Left cardiac atrium (tissue), 4 donors: ENCODE measurements around the gene IGFBP2. TPM values are rescaled to one million over a fixed set of nuclear protein-coding genes. Genes with fewer than 3 reads are reported as not detected.
A peak's percentile ranks its signal among the peaks of the same experiment; 100 is the strongest.

Source experiments
- ATAC-seq, 2 donors: fragments of 200-7000 bp; cut with Tn5 transposase; one replicate each; pipeline ENCODE4 v1.9.1; 2020; ENCODE audit warnings: mild to moderate bottlenecking in 2 of 2, moderate library complexity in 2 of 2
- DNase-seq: peaks from one replicate; pipeline ENCODE4 v3.0.0-alpha.2; 2020
- intact Hi-C, 2 donors: fragments of 100-400 bp; cut with DNase I; formaldehyde crosslinking; loops; one replicate each; pipeline versions ENCODE4 v1.14.1 to v1.15.1; 2022 to 2023
- total RNA-seq, 2 donors: library from RNA; stranded (reverse); fragmentation: NEBNext Ultra II Directional; extraction: Animal tissue kit (Norgen Biotek cat#: 25700); gene quantifications; one replicate each; pipeline ENCODE4 v1.2.1, GENCODE V29; 2021
- donor health status: DM: no; HTN: yes; CAD: no.
- donor health status: DM: no; HTN: yes; CAD: no; lungs with severe emphysema.
- donor health status: DM: yes; HTN: yes; CAD: no.
- donor health status: Dilated cardiomyopathy.

Gene IGFBP2
- total RNA-seq, 2 donors from 2014 or later, result 91.7 to 185 TPM

DNA sequence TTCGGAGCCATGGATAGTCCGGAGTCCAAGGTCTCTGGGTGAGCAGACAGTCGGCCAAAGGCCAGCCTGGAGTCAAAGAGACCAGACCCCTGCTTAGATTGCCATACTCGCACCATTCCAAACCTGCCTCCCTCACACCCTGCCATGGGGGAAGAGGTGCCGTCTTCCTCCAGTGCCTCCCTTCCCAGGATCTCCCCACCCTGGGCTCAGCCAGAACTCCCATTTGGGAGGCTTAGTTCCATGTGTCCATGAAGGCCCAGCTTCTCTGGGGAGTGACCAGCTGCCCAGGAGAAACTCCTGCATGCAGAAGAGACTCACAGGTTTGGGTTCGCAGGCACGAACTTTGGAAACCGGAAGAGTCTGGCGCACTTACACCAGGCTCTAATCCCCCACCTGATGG lies 40.4 kb downstream of the IGFBP2 start:
- intact Hi-C loops, result no loop called here
- DNase-seq (no peak), ATAC-seq (no peak)

DNA sequence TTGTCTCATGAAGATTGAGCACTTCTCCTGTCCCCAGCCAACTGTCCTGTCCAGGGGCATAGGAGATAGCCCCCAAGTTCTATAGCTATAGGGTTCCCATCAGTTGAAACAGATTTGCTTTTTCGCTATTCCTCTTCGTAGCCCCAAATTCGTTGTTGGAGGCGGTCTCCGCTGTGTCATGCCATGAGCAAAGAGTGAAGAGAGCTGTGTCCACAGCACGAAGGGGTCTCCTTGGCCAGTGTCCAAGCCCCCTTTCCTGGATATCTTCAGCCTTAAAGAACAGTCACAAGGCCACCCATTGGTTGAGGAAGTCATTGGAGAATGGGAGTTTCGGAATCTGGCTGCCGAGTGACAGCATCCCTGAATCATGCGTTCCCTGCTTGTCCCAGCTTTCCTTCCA lies 41.2 kb downstream of the IGFBP2 start:
- DNase-seq (no peak), ATAC-seq (no peak)
- intact Hi-C loops, result no loop called here

DNA sequence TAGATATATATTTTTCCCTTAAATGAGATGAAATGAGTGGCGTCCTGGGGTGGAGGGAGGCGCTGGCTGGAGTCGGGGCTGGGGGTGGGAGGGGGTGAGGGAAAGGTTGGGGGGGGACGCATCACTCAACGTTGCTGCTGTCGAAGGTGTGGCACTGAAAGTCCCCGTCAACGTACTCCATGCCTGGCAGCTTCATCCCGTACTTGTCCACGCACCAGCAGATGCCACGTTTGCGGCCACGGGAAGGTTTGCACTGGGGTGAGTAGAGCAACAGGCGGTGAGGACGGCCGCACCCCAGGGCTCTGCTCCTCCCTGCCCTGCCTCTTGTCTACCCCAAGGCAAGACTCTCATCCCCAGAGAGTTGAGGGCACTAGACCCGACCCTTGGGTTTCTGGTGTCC lies 43.4 kb downstream of the IGFBP2 start:
- intact Hi-C loops, result loop anchor here in 1 of 2 donors (5.0 kb wide), 1 partner anchor 1036 kb away; no protein-coding TSS in a partner anchor
- no peak for DNase-seq
- no peak for ATAC-seq

- DNase-seq, result peak; percentile 12
- intact Hi-C loops, result loop anchor here in 1 of 2 donors (5.0 kb wide), 1 partner anchor 1035 kb away; no protein-coding TSS in a partner anchor
- no peak for ATAC-seq
These were observed 44.3 kb downstream of the IGFBP2 start for GRCh38 chr2:216677439-216678097.

- ATAC-seq, result no peak
- peak; percentile 14 for DNase-seq
- intact Hi-C loops, result loop anchor here in 1 of 2 donors (5.0 kb wide), 1 partner anchor 1034 kb away; no protein-coding TSS in a partner anchor
These were observed 44.9 kb downstream of the IGFBP2 start for GRCh38 chr2:216678098-216678465.

GRCh38 chr2:216678813-216679657 lies 45.8 kb downstream of the IGFBP2 start:
- intact Hi-C loops, result loop anchor here in 1 of 2 donors (5.0 kb wide), 1 partner anchor 1033 kb away; no protein-coding TSS in a partner anchor
- ATAC-seq (no peak), DNase-seq (peak; percentile 11)

DNA sequence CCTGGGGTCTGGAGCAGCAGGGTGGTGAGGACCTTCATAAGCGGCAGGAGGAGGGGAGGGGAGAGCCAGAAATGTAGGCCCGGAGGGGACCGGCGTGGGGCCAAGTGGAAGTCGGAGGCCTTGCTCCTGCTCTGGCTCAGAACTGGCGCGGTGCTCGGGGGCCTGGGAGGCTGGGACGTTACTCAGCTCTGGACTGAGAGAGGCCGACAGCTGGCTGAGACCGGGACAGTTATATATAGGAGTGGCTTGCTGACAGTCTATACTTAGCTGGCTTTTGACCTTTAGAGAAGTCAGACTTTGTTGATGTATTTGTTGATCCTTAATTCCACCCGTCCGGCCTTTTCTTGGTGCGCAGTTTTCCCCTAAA lies 46.4 kb downstream of the IGFBP2 start:
- peak; percentile 74 for DNase-seq
- intact Hi-C loops, result loop anchor here (5.0 kb wide), 2 partner anchors 833 to 1033 kb away; no protein-coding TSS in a partner anchor

DNA sequence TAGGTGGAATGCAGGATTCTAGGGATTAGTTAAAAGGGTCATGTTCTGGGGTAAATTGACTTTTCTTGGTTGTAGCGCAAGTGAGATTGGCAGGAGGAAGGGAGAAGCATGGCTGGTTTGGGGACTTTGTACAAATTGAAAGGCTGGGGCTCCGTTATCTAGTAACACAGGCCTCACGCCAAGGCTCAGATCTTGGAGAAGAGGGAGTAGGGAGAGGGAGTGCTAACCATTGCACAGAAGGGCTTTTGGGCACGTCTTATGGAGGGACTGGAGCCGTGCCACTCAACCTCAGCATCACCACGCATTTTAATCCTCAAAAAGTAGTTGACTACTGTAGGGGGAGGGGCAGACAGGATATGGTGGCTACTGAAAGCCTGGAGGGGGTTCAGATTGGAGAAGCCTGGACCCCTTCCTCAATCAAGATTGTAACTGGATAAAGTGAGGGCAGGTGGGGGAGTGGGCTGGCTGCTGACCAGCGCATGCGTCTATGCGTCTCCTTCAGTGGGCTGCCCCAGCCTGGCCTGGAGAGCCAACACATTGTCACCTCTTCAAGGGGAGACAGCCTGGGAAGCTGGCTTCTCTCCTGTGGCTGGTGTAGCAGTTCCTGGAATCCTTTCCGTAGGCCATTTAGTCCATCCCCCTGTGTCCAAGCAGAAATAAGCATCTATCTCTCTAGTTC lies 47.9 kb downstream of the IGFBP2 start:
- intact Hi-C loops, result loop anchor here (5.0 kb wide), 1 partner anchor 831 kb away; no protein-coding TSS in a partner anchor
- DNase-seq (no peak), ATAC-seq (no peak)

More for the DNA sequence above, 46.4 kb downstream of the IGFBP2 start:
- peak; percentile 68 to 69 for ATAC-seq

DNA sequence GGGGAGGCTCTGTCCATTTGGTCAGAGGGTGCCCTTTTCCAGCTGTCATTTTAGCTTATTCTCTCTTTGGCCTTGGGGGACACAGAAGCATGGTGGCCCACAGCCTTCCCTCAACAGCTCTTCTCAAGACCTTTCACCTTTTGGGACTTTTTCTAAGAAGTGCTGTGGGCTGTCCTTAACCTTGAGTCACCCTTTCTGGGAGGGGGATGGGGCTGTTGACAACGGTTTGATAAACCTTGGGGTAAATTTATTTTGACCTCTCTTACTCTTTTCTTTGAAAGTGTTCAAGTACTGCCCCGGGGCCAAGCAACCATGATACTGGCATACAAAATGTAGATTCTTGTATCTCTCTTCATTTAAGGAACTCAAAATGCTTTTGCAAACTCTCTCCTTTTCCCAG lies 48.5 kb downstream of the IGFBP2 start:
- no peak for DNase-seq

DNA sequence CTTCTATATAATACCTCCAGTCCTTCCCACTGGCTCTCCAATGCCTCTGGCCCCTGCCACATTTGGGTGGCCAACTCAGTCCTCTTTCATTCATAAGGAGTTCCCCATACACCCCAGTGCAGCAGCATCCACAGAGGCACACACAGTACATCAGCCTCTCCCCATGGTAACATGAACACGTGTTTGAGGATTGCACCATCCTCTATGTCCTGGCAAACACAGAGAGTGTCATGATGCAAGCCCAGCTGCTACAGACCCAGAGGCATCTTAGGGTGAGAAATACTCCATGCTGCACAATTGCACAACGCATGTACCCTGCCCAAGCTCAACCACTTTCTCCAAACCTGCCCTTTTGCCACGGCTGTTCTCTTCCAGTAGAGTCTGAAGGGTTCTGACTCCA lies 50.6 kb downstream of the IGFBP2 start:
- intact Hi-C loops, result loop anchor here (5.0 kb wide), 1 partner anchor 828 kb away; no protein-coding TSS in a partner anchor
- DNase-seq, result peak; percentile 74
- ATAC-seq, result peak; percentile 69 to 82

More for the DNA sequence above, 48.5 kb downstream of the IGFBP2 start:
- intact Hi-C loops, result loop anchor here (5.0 kb wide), 1 partner anchor 831 kb away; no protein-coding TSS in a partner anchor
- ATAC-seq, result no peak

- DNase-seq, result no peak
- ATAC-seq, result no peak
- intact Hi-C loops, result no loop called here
These were observed 52.2 kb downstream of the IGFBP2 start for GRCh38 chr2:216685327-216685875.

GRCh38 chr2:216687111-216687510 lies 53.9 kb downstream of the IGFBP2 start:
- DNase-seq (no peak), ATAC-seq (no peak)
- intact Hi-C loops, result no loop called here

- intact Hi-C loops, result no loop called here
- DNase-seq (no peak), ATAC-seq (no peak)
These were observed 54.4 kb downstream of the IGFBP2 start for GRCh38 chr2:216687646-216688045.

GRCh38 chr2:216688731-216689340 lies 55.6 kb downstream of the IGFBP2 start:
- intact Hi-C loops, result no loop called here
- DNase-seq, result no peak
- peak in 1 of 2 donors; percentile 6 for ATAC-seq

DNA sequence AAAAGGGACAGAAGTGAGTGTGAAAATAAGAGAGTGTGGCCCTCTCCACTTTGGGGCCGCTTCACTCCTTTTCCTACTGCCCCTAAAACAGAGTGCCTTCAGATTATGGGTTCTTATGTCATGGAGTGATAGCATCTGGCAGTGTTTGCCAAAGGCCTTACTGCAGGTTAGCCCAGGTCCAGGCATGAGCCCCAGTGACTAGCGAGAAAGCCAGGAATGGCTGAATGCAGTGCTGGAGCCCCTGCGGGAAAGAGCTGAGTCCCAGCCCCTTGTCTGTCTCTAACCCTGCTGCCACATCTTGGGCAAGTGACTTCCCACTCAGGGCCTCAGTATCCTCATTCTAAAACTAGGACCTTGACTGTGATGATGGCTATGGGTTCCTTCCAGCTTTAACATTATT lies 56.2 kb downstream of the IGFBP2 start:
- DNase-seq (no peak), ATAC-seq (no peak)
- intact Hi-C loops, result no loop called here

DNA sequence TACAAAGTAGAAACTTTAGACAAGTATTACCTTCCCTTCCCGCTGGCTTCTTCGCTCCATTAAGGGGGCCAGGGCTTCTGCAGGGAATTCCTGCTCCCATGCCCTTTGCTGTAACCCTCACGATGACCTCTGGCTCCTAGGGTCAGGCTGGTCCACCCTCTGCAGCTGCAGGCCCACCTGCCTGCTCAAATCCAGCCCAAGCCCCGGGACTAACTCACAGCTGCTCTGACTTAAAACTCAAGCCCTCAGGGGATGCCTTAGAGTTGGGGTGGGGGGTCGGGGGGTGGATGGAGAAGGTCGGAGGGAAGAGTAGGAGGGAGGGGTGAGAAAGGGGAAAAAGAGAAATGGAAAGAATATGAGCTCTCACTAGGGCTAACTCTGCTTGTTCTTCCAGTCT lies 57.2 kb downstream of the IGFBP2 start:
- DNase-seq, result no peak
- intact Hi-C loops, result loop anchor here in 1 of 2 donors (10.0 kb wide), 1 partner anchor 1024 kb away; no protein-coding TSS in a partner anchor
- ATAC-seq, result no peak

- DNase-seq (peak; percentile 88), ATAC-seq (peak; percentile 64 to 78)
- intact Hi-C loops, result loop anchor here in 1 of 2 donors (10.0 kb wide), 1 partner anchor 1024 kb away; no protein-coding TSS in a partner anchor
These were observed 57.9 kb downstream of the IGFBP2 start for GRCh38 chr2:216690853-216691741.
